ENCODE data around the gene MFNG. TPM values are rescaled to one million over a fixed set of nuclear protein-coding genes. Genes with fewer than 3 reads are reported as not detected.
A peak's percentile ranks its signal among the peaks of the same experiment; 100 is the strongest.

The MFNG gene
- total RNA-seq, 1 donor from 2014 or later = 2.3 TPM

GRCh38 chr22:37519268-37520195, 33.3 kb upstream of the MFNG start, which contains the start of gene CARD10:
Gene CARD10, minus strand, starts transcription at chr22:37519415. Its CDS starts 215 bp downstream, at chr22:37519200.
- H3K36me3 ChIP-seq = no peaks in the 10 kb centered on the region
- no peaks in the 10 kb centered on the region for H3K9me3 ChIP-seq (ENCODE audit: low read depth)
- H3K36me3 Mint-ChIP-seq = peaks cover 4% of the 10 kb centered on the region
- peaks cover 69% of the 10 kb centered on the region for H3K27me3 ChIP-seq
- peak within 1 kb of the TSS; percentile 86 for H3K4me3 Mint-ChIP-seq
- H3K79me2 ChIP-seq (ENCODE audit: low read depth) = no peaks in the 10 kb centered on the region
- H3K27me3 Mint-ChIP-seq (ENCODE audit: insufficient read depth, low read depth) = peaks cover 25% of the 10 kb centered on the region
- H3K27ac ChIP-seq = no peak within 1 kb of the TSS
- no peaks in the 10 kb centered on the region for H4K20me1 ChIP-seq (ENCODE audit: low read depth)
- H3K4me1 Mint-ChIP-seq = peaks cover 25% of the 10 kb centered on the region
- H3F3A ChIP-seq (ENCODE audit: low read depth) = peaks cover 7% of the 10 kb centered on the region
- peak within 1 kb of the TSS; percentile 51 for H3K27ac Mint-ChIP-seq
- no peak within 1 kb of the TSS for H3K9ac ChIP-seq
- no peaks in the 10 kb centered on the region for H3K4me1 ChIP-seq
- H3K4me3 ChIP-seq = peak within 1 kb of the TSS; percentile 64
- H3K4me2 ChIP-seq = peak within 1 kb of the TSS; percentile 93
- DNase-seq (ENCODE audit: low spot score) = peak; percentile 67
- peaks cover 4% of the 10 kb centered on the region for H3K9me3 Mint-ChIP-seq
- TF ChIP-seq CTCF (IDR thresholded peaks at IDR 0.05) = no peak
- TF ChIP-seq EZH2phosphoT487 (IDR thresholded peaks at IDR 0.05) = peak; percentile 19
- peak; percentile 25 for TF ChIP-seq EZH2 (IDR thresholded peaks at IDR 0.05)
- H2AFZ ChIP-seq (replicated peaks) = peak within 1 kb of the TSS; percentile 96

GRCh38 chr22:37518509-37519267, 32.5 kb upstream of the MFNG start:
- H3K27ac ChIP-seq = no peak overlapping the region
- Mint-ChIP-seq H3K36me3 (peaks cover 4% of the 10 kb centered on the region), H3K27me3 (ENCODE audit: insufficient read depth, low read depth) (peaks cover 25% of the 10 kb centered on the region), H3K9me3 (peaks cover 4% of the 10 kb centered on the region), H3K27ac (peak overlapping the region; percentile 51), H3K4me3 (peak overlapping the region; percentile 86), H3K4me1 (peaks cover 31% of the 10 kb centered on the region)
- no peak overlapping the region for H3K9ac ChIP-seq
- H3K4me2 ChIP-seq = peak overlapping the region; percentile 93
- peak overlapping the region; percentile 96 for H2AFZ ChIP-seq (replicated peaks)
- no peaks in the 10 kb centered on the region for H3K36me3 ChIP-seq
- peak; percentile 49 for DNase-seq (ENCODE audit: low spot score)
- H3K4me3 ChIP-seq = peak overlapping the region; percentile 64
- TF ChIP-seq EZH2 (IDR thresholded peaks at IDR 0.05) (peak; percentile 69), CTCF (IDR thresholded peaks at IDR 0.05) (no peak), EZH2phosphoT487 (IDR thresholded peaks at IDR 0.05) (peak; percentile 70)
- peaks cover 7% of the 10 kb centered on the region for H3F3A ChIP-seq (ENCODE audit: low read depth)
- no peaks in the 10 kb centered on the region for H3K4me1 ChIP-seq
- H4K20me1 ChIP-seq (ENCODE audit: low read depth) = no peaks in the 10 kb centered on the region
- no peaks in the 10 kb centered on the region for H3K79me2 ChIP-seq (ENCODE audit: low read depth)
- H3K27me3 ChIP-seq = peaks cover 69% of the 10 kb centered on the region
- H3K9me3 ChIP-seq (ENCODE audit: low read depth) = no peaks in the 10 kb centered on the region

GRCh38 chr22:37517826-37518450, 31.8 kb upstream of the MFNG start:
- no peaks in the 10 kb centered on the region for H4K20me1 ChIP-seq (ENCODE audit: low read depth)
- peaks cover 4% of the 10 kb centered on the region for H3K36me3 Mint-ChIP-seq
- no peak overlapping the region for H2AFZ ChIP-seq (replicated peaks)
- H3F3A ChIP-seq (ENCODE audit: low read depth) = peaks cover 7% of the 10 kb centered on the region
- H3K9me3 ChIP-seq (ENCODE audit: low read depth) = no peaks in the 10 kb centered on the region
- TF ChIP-seq CTCF (IDR thresholded peaks at IDR 0.05) (no peak), EZH2 (IDR thresholded peaks at IDR 0.05) (no peak), EZH2phosphoT487 (IDR thresholded peaks at IDR 0.05) (no peak)
- H3K9me3 Mint-ChIP-seq = peaks cover 4% of the 10 kb centered on the region
- peak overlapping the region; percentile 86 for H3K4me3 Mint-ChIP-seq
- H3K27me3 Mint-ChIP-seq (ENCODE audit: insufficient read depth, low read depth) = peaks cover 27% of the 10 kb centered on the region
- peaks cover 1% of the 10 kb centered on the region for H3K4me1 ChIP-seq
- peak overlapping the region; percentile 51 for H3K27ac Mint-ChIP-seq
- peaks cover 37% of the 10 kb centered on the region for H3K4me1 Mint-ChIP-seq
- no peak for DNase-seq (ENCODE audit: low spot score)
- H3K27me3 ChIP-seq = peaks cover 61% of the 10 kb centered on the region
- H3K79me2 ChIP-seq (ENCODE audit: low read depth) = no peaks in the 10 kb centered on the region
- no peak overlapping the region for H3K4me2 ChIP-seq
- H3K4me3 ChIP-seq = no peak overlapping the region
- no peak overlapping the region for H3K27ac ChIP-seq
- H3K9ac ChIP-seq = no peak overlapping the region
- no peaks in the 10 kb centered on the region for H3K36me3 ChIP-seq

Measured in neural progenitor cell (in vitro differentiated cells).